Small intestine (tissue), 16 donors: ENCODE measurements around the gene OR7A10. TPM values are rescaled to one million over a fixed set of nuclear protein-coding genes. Genes with fewer than 3 reads are reported as not detected.

Experiments
- DNase-seq, 2 donors: peaks; one replicate each; pipeline versions ENCODE4 v3.0.0 to v3.0.0-alpha.2; 2013
- FAIRE-seq: peaks from 2 replicates; lab custom pipeline; 2012; peaks lifted over from hg19 to GRCh38; lab: Jason Lieb, UNC
- H3K27ac ChIP-seq, 3 donors: one replicate each; pipeline ENCODE4 v1.5.1; 2013; ENCODE audit warnings: low read length in 2 of 3, mild to moderate bottlenecking in 2 of 3, control low read depth in 1 of 3, inconsistent platforms in 1 of 3, low read depth in 1 of 3, moderate library complexity in 1 of 3
- H3K27me3 ChIP-seq, 3 donors: one replicate each; pipeline ENCODE4 v1.6.1; 2013; ENCODE audit warnings: low read length in 3 of 3, inconsistent platforms in 1 of 3; ENCODE audit not compliant: control insufficient read depth in 3 of 3, insufficient read depth in 3 of 3
- H3K36me3 ChIP-seq, 3 donors: one replicate each; pipeline ENCODE4 v1.6.1; 2013; ENCODE audit warnings: low read length in 3 of 3, inconsistent platforms in 1 of 3, low read depth in 1 of 3, mild to moderate bottlenecking in 1 of 3, moderate library complexity in 1 of 3; ENCODE audit not compliant: control insufficient read depth in 3 of 3, insufficient read depth in 2 of 3
- H3K4me1 ChIP-seq, 3 donors: one replicate each; pipeline ENCODE4 v1.6.1; 2013; ENCODE audit warnings: low read length in 2 of 3, inconsistent platforms in 1 of 3, low read depth in 1 of 3, mild to moderate bottlenecking in 1 of 3, moderate library complexity in 1 of 3; ENCODE audit not compliant: control insufficient read depth in 3 of 3, insufficient read depth in 2 of 3
- H3K4me3 ChIP-seq, 3 donors: one replicate each; pipeline ENCODE4 v1.5.1; 2013; ENCODE audit warnings: low read length in 3 of 3, control low read depth in 1 of 3, inconsistent platforms in 1 of 3, low read depth in 1 of 3, mild to moderate bottlenecking in 1 of 3, moderate library complexity in 1 of 3
- H3K9me3 ChIP-seq, 2 donors: one replicate each; pipeline ENCODE4 v1.6.1; 2013; ENCODE audit warnings: low read depth in 1 of 2, low read length in 1 of 2; ENCODE audit not compliant: control insufficient read depth in 2 of 2, insufficient read depth in 1 of 2
- WGBS, 3 donors: extraction: QIAGEN DNeasy Blood & Tissue Kit; methylation state at CpG; one replicate each; pipeline ENCODE4 v1.1.7; 2013; 5-methylcytosine and 5-hydroxymethylcytosine counted together
- long read RNA-seq, 10 donors: transcript quantifications; one replicate each; lab custom pipeline, GENCODE V29; 2026
- polyA plus RNA-seq, 4 donors: library from polyadenylated mRNA; stranded (reverse) in 3 of 4; unstranded in 1 of 4; fragments of 200-250 nt in 3 of 4; fragments of 120-200 nt in 1 of 4; gene quantifications; one replicate each; pipeline versions ENCODE4 v1.2.1 to v1.2.3, GENCODE V29; 2013
- donor health status: healthy with polysubstance abuse.
- donor health status: control.
- donor health status: control.
- donor health status: Bipolar disorder and iron deficiency.
- donor health status: healthy.

OR7A10 gene
- not detected for polyA plus RNA-seq
- long read RNA-seq, donor 1 = 0 reads
- long read RNA-seq, donor 2 = 0 reads
- long read RNA-seq, donor 3 = 0 reads
- long read RNA-seq, donor 4 = 0 reads
- long read RNA-seq, donor 5 = 0 reads
- long read RNA-seq, donor 6 = 0 reads
- long read RNA-seq, donor 7 = 0 reads
- long read RNA-seq, donor 8 = 0 reads
- long read RNA-seq, donor 9 = 0 reads
- long read RNA-seq, donor 10 = 0 reads

- H3K4me1 ChIP-seq = no peaks in the 10 kb centered on the region
- no peak within 1 kb of the TSS for H3K27ac ChIP-seq
- no peak for FAIRE-seq
- H3K4me3 ChIP-seq = no peak within 1 kb of the TSS
- DNase-seq = no peak
- H3K36me3 ChIP-seq = no peaks in the 10 kb centered on the region
- no peaks in the 10 kb centered on the region for H3K9me3 ChIP-seq
- WGBS, 3 donors = 73 to 83% (median 81%) methylated on average over 5 of the region's 5 CpGs
- no peaks in the 10 kb centered on the region for H3K27me3 ChIP-seq
Observed at GRCh38 chr19:14848822-14849221, at the start of gene OR7A10. TSS of gene OR7A10 (minus strand) at chr19:14848922. CDS start at chr19:14841877, 7,045 bp downstream.

GRCh38 chr19:14890643-14891379 is 42.1 kb upstream of the OR7A10 start:
- H3K36me3 ChIP-seq = no peaks in the 10 kb centered on the region
- no peak overlapping the region for H3K4me3 ChIP-seq
- DNase-seq (no peak), FAIRE-seq (no peak)
- H3K9me3 ChIP-seq = no peaks in the 10 kb centered on the region
- no peaks in the 10 kb centered on the region for H3K4me1 ChIP-seq
- H3K27me3 ChIP-seq = no peaks in the 10 kb centered on the region
- WGBS, 3 donors = 29 to 46% (median 33%) methylated on average over 10 of the region's 10 CpGs
- no peak overlapping the region for H3K27ac ChIP-seq

- Histone ChIP-seq H3K27me3 (no peaks in the 10 kb centered on the region), H3K4me1 (no peaks in the 10 kb centered on the region), H3K36me3 (no peaks in the 10 kb centered on the region), H3K9me3 (no peaks in the 10 kb centered on the region), H3K4me3 (no peak overlapping the region), H3K27ac (no peak overlapping the region)
- DNase-seq (no peak), FAIRE-seq (no peak)
- WGBS, 3 donors = 37 to 55% (median 50%) methylated on average over 3 of the region's 3 CpGs
Observed at GRCh38 chr19:14889994-14890642, 41.4 kb upstream of the OR7A10 start.

- Histone ChIP-seq H3K4me1 (no peaks in the 10 kb centered on the region), H3K36me3 (no peaks in the 10 kb centered on the region), H3K4me3 (no peak within 1 kb of the TSS), H3K9me3 (no peaks in the 10 kb centered on the region), H3K27ac (no peak within 1 kb of the TSS), H3K27me3 (peaks cover 0 to 2% (median 0%) of the 10 kb centered on the region in 3 donors)
- FAIRE-seq (no peak), DNase-seq (no peak)
- WGBS, 3 donors = 43 to 65% (median 43%) methylated on average over 4 of the region's 4 CpGs
Observed at GRCh38 chr19:14886032-14886431, 37.3 kb upstream of the OR7A10 start, which contains the start of gene OR7A17. TSS of gene OR7A17 (minus strand) at chr19:14886132. CDS start at chr19:14881355, 4,777 bp downstream.

- Histone ChIP-seq H3K9me3 (peaks cover 0 to 4% of the 10 kb centered on the region in 2 donors), H3K27me3 (no peaks in the 10 kb centered on the region), H3K27ac (no peak overlapping the region), H3K4me3 (no peak overlapping the region), H3K36me3 (no peaks in the 10 kb centered on the region), H3K4me1 (no peaks in the 10 kb centered on the region)
- WGBS, 3 donors = 65 to 76% (median 67%) methylated on average over 4 of the region's 4 CpGs
- FAIRE-seq = no peak
- DNase-seq = peak in 1 of 2 donors; percentile 3
Observed at GRCh38 chr19:14871619-14872230, 23.0 kb upstream of the OR7A10 start.

GRCh38 chr19:14868497-14868896 is 19.8 kb upstream of the OR7A10 start:
- no peaks in the 10 kb centered on the region for H3K4me1 ChIP-seq
- H3K27me3 ChIP-seq = peaks cover 0 to 4% (median 0%) of the 10 kb centered on the region in 3 donors
- 76 to 77% (median 77%) methylated on average over 5 of the region's 5 CpGs for WGBS, 3 donors
- DNase-seq = no peak
- no peak overlapping the region for H3K4me3 ChIP-seq
- H3K36me3 ChIP-seq = no peaks in the 10 kb centered on the region
- no peak for FAIRE-seq
- H3K27ac ChIP-seq = no peak overlapping the region
- peaks cover 0 to 4% of the 10 kb centered on the region in 2 donors for H3K9me3 ChIP-seq

- no peak for FAIRE-seq
- no peak for DNase-seq
- no peaks in the 10 kb centered on the region for H3K4me1 ChIP-seq
- no peaks in the 10 kb centered on the region for H3K27me3 ChIP-seq
- H3K9me3 ChIP-seq = no peaks in the 10 kb centered on the region
- no peak overlapping the region for H3K27ac ChIP-seq
- 56 to 70% (median 63%) methylated on average over 6 of the region's 6 CpGs for WGBS, 3 donors
- no peaks in the 10 kb centered on the region for H3K36me3 ChIP-seq
- no peak overlapping the region for H3K4me3 ChIP-seq
Observed at GRCh38 chr19:14843578-14843977, 5.1 kb downstream of the OR7A10 start.

GRCh38 chr19:14843169-14843568 is 5.6 kb downstream of the OR7A10 start:
- Histone ChIP-seq H3K36me3 (no peaks in the 10 kb centered on the region), H3K27me3 (no peaks in the 10 kb centered on the region), H3K27ac (no peak overlapping the region), H3K4me3 (no peak overlapping the region), H3K9me3 (no peaks in the 10 kb centered on the region), H3K4me1 (no peaks in the 10 kb centered on the region)
- WGBS, 3 donors = 45 to 51% (median 50%) methylated on average over 2 of the region's 2 CpGs
- DNase-seq (no peak), FAIRE-seq (no peak)
